ENCODE results near the gene CUBN.

Gene CUBN

DNA sequence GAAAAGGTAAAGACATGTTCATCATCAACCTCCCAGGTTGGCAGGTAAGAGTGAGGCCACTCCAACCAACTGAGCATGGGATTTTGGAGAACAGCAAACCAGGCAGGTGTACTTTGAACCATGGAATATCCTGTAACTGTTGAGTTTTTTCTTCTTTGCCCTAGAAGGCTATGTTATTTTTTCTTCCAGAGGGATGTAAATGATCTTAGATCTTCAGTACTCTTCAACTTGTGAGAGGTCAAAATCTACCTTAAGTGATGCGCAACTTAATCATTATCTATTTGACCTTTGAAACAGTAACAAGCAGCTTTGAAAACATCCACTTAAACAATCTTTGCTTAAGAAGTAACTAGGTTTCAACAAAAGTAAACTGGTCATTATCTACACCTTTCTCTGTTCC, at the start of gene CUBN:
Gene CUBN (minus strand): TSS at position 71 of the 400 bp plus-strand sequence. CDS start 46 bp downstream, at position 25.
- H3K4me3 ChIP-seq (ENCODE audit: low read depth, low read length): no peak within 1 kb of the TSS

DNA sequence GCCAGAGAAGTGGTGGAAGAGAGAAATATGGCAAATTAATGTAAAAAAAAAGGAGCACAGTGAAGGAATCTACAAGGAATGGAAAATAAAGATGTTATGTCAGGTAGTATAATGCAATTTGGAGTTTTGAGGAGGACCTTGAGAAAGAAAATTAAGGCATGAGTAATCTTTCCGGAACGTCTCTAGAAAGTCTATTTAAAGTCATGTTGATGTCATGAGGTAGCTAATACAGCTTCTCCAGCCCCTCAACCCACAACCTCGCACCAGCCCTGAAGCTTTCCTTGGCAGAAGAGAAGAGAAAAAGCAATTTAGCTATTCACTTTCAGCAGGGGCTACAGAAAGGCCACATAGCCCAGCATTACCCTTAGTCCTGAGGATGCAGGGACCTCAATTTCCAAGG, 49.4 kb upstream of the CUBN start:
- H3K4me3 ChIP-seq (ENCODE audit: low read depth, low read length): no peak overlapping the region

DNA sequence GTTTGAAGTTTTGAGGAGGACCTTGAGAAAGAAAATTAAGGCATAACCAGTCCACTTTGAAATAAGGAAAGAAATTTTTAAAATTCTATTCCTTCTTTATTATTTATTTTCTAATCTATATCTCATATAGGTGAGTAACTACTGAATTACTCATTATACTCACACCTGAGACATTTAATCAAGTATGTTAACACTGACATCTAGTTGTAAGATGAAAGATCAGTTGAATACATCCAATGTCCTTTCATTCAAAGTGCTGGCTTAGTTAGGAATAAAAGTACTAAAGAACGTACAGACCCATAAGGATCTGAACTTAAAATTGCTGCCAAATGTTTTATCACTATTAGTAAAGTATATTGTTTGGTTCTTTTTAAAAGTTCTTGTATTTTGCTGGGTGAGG, 48.4 kb upstream of the CUBN start:
- H3K4me3 ChIP-seq (ENCODE audit: low read depth, low read length): no peak overlapping the region

DNA sequence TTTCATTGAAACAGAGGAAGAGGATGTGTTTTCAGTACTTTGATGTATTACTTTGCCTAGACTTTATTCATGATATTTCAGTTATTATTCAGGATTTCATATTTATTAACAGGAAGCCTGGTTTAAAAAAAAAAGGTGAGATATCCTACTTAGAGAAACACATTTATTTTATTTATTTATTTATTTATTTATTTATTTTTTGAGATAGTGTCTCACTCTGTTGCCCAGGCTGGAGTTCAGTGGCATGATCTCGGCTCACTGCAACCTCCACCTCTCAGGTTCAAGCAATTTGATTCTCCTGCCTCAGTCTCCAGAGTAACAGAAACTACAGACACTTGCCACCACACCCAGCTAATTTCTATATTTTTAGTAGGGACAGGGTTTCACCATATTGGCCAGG, 47.4 kb upstream of the CUBN start:
- no peak overlapping the region for H3K4me3 ChIP-seq (ENCODE audit: low read depth, low read length)

DNA sequence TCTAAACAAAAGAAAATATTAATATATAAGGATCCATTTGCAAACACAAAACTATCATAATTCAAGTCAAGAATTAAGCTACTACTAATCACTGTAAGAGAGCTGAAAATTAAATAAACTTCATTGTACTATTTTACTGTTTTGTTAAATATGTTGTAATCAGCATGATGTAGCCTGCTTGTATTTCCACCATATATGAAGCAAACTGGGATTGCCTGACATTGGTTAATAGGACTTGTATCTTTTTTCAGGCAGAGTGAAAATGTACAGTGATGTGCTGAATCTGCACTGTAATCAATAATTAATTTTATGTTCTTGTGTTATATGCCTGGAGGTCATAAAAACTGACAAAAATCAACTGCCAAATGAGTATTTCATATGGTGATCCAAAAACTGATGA, 46.5 kb upstream of the CUBN start:
- H3K4me3 ChIP-seq (ENCODE audit: low read depth, low read length): no peak overlapping the region

DNA sequence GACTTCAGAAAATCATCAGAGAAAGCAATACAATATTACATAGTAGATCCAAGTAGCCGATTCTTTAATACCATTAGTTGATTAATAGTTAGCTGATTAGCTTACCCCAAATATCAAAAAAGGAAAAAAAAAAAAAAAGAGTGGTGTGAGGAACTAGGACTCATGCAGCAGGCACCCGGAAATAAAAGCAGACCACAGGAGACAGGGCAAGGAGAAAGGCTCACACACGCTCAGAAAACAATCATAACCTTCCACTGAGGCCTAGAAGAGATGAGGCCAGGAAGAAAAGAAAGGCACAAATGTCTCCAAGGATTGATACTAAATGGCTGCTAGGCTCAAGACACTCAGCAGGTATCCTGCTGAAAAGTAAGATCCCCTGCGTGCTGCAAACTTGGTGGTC, 45.9 kb upstream of the CUBN start:
- H3K4me3 ChIP-seq (ENCODE audit: low read depth, low read length): no peak overlapping the region

DNA sequence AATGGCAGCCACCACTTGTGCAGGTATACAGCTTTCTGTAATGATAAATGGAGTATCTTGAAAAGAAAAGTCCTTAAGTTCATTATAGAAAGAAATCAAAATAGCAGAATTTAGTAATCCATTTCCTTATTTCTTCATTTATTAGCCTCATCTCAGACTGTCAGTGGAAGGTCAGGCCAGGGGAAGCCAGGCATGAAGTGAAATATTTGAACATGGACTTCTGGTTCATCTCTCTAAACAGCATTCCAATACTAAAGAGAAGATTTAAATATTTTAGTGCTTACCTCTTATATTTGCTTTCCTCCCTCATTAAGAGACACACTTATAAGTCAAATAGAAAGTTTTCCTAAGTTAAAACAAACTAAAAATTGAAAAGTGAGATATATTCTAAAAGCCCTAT, 45.0 kb upstream of the CUBN start:
- H3K4me3 ChIP-seq (ENCODE audit: low read depth, low read length): no peak overlapping the region

DNA sequence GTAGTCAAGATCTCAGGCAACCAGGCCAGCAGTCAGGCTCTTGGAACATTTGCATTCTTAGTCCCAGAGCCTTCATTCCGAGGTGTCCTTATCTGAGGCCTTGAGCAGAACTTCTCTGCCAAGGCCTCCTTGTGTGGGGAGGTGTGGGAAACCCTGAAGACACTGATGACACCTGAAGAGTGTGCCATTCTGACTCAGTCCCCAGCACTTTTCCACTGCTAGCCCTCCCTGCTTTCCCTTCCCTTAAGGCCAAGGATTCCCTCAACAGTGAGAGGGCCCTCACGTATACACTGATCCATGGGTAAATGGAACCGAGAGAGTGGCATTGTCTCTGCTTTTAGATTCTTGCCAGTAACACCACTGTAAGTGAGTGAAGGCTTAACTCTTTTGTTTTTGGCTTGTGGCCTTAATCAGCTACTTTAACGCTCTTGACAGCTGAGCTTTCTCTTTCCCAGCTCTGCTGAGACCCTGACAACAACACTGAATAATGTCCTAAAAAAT, 41.6 kb upstream of the CUBN start:
- no peak overlapping the region for H3K4me3 ChIP-seq (ENCODE audit: low read depth, low read length)

DNA sequence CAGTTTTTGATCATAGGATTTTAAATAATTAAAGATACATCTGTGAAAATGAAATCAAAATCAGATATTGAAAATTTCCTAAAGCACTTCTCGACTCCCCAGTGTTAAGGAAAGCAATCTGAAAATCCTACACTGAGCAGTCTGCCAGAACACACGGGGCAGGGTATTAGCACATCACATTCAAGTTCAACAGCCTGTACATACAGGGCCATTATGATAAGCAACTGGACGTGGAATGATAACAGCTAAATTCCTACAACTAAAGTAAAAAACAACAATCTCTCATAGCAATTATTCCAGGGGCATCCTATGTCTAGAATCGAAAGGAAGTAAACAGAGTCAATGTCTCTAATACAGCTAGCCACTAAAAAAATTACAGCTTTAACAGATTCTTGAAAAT, 40.2 kb upstream of the CUBN start:
- no peak overlapping the region for H3K4me3 ChIP-seq (ENCODE audit: low read depth, low read length)

DNA sequence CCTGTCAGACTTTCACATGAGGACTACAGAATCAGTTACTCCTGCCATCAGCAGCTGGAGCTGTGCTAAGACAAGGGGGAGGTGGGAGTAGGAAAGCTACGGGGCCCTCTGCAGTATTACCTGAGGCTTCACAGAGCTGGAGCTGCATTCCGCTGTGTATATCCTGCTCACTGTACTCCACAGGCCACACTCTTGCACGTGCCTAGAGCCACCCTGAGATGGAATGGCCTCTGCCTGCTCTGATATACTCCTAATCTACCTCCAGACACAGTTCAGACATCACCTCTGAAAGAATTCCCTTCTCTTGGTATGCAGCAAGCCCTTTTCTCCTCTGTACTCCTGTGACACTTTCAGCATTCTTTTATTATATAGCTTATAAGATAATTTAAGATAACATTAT, 37.1 kb upstream of the CUBN start:
- H3K4me3 ChIP-seq (ENCODE audit: low read depth, low read length): no peak overlapping the region

DNA sequence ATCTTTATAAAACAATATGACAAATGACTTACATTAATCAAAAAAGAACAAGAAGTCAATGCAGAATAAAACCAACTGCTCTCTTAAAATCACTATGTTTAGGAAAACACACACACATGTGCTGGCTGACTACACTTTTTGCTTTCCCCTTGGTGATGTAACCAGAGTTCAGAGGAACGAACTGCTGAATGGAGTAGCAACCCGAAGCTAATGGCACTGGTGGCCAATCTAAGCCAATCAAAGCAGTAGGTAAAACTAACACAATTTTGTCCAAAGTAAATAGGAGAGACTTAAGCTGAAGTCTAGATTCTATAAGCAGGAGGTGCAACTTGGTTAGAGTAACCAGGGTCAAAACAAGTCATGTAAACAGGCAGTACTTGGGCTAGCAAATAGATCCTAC, 33.2 kb upstream of the CUBN start:
- H3K4me3 ChIP-seq (ENCODE audit: low read depth, low read length): no peak overlapping the region

DNA sequence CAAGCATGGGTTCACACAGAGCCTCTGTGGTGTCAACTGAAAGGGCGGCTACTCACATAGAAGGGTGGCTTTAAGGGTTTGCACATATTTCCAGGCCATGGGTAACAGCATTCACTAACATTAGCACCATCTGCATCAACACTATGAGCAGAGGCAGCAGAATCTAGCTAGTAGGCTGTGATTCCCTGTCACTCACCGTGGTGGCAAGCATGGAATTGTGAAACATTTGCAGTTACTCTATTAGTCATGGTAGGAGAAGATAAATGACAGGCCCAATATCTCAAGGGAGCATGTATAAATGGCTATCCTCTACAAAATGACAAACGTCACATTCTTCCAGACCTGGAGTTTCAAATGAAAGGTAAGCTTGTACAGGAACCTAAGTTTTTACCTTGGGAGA, 32.2 kb upstream of the CUBN start:
- no peak overlapping the region for H3K4me3 ChIP-seq (ENCODE audit: low read depth, low read length)

DNA sequence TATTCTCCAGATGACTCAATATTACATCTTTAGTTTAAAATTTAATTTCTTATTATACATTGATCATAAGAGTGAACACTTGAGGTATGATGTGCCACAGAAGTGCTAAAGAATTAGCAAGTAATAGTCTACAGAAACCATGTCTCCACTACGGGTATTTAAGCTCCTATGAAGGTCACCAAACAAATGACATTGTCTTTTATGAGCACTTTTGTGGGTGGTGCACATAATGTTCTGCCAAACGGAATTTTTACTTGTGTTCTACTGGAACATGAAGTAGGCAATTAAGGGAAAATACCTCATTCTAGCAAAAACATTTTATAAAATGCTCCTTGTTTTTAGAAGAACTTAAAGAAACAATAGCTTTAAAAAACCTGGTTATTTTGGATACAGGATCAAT, 27.4 kb upstream of the CUBN start:
- no peak overlapping the region for H3K4me3 ChIP-seq (ENCODE audit: low read depth, low read length)

DNA sequence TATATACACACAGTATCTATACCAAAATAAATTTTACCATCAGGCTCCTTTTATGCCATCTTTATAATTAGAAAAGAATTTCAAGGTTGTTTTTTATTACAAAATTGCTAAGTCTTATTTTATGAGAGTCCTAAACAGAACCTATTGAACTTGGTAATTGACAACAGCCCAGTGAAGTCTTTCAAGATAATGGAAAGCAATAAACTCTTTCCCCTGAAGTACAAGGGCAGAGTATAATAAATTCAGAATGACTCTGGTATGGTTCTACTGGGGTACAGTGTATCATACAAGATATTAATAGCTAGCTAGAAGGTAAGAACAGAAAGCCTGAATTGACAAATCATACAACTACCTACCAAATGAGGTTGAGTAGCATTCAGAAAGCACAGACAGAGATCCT, 26.2 kb upstream of the CUBN start:
- no peak overlapping the region for H3K4me3 ChIP-seq (ENCODE audit: low read depth, low read length)

DNA sequence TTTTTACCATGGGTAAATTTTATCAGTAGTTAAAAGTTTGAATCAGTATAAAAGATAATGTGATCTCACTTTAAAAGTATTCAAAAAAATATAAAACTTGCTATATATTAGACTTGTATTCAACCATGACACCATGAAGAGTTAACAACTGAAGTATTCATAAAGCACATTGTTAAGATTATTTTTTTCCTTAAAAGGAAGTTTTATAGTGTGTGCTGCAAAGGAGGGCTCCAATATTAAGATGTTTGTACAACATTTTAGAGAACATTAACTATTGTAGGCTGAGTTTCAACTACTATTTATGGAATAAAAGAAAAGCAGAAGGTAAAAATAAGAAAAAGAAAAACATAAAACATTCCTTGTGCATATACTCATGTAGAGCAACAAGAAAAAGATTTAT, 24.5 kb upstream of the CUBN start:
- H3K4me3 ChIP-seq (ENCODE audit: low read depth, low read length): no peak overlapping the region

DNA sequence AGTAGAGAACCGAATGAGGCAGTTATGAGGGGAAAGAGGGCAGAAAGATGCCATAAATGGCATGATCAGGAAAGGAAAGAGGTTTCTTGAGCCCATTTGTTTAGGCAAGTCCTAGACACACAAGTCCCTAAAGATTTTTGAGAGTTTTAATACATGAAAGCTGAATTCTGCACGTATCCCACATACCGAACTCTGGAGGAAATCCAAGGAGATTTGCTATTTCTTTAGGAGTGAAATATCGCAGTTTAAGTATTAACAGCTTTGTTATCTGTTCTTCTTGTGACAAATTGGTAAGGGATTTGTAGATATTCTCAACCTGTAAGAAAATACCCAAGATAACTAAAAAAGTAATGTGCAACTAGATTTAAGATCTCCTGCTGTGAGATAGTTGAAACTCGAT, 23.7 kb upstream of the CUBN start:
- H3K4me3 ChIP-seq (ENCODE audit: low read depth, low read length): no peak overlapping the region

DNA sequence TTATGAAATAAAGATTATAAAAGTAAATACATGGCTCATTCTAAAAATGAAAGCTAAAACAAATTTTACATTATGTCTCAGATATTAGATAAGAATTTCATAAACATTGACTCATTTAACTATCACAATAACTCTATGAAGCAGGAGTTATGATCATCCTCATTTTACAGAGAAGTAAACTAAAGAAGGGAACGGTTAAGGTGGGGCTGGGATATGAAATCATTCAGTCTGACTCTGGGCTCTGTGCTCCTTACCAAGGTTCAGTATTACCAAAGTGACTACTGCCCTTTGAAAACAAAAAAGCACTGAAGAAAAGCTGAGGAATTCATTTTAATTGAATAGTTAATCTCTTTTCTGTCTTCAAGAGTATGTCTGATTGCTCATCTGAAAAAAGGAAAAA, 22.1 kb upstream of the CUBN start:
- no peak overlapping the region for H3K4me3 ChIP-seq (ENCODE audit: low read depth, low read length)

DNA sequence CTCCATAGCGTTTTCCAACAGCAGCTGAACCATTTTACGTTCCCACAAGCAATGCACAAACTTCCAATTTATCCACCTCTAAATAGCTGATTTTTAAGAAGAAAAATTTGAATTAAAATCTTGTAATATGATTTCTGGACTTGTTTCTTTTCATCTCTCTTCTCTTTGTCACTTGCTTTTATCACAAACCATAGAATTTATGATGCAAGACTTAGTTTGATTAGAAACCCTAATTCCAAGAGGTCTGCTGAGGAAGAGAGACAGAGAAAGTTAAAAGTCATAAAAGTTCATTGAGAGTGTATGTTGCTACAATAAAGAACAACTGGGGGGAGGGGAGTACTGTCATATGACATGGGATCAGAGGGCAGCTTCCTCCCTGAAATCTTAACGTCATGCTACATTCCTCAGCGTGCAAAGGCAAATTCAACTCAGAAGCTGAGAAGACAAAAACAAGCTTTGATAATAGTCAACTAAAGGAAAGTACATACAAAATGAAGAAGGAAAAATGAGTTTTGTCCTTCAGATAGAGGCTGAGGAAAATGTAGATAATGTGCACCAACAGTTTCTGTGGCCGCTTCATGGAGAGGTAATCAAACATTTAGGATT, 18.4 kb upstream of the CUBN start:
- H3K4me3 ChIP-seq (ENCODE audit: low read depth, low read length): no peak overlapping the region

DNA sequence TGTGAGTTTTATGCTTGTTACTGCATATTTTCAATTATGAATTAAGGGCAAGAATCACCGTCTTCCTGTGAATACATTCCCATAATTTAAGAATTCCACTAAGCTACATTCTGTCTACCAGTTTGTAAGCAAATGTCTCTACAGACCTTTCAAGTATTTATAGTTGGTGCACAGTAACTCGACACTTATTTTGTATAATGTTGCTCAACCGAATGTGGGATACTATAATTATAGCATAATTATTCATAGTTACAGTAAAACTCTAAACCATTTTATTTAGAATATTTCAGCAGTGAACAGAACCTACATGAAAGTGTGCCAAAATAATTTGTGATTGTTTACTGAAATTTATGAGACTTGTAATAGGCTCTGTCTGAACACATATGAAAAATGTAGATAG, 17.3 kb upstream of the CUBN start:
- H3K4me3 ChIP-seq (ENCODE audit: low read depth, low read length): no peak overlapping the region

DNA sequence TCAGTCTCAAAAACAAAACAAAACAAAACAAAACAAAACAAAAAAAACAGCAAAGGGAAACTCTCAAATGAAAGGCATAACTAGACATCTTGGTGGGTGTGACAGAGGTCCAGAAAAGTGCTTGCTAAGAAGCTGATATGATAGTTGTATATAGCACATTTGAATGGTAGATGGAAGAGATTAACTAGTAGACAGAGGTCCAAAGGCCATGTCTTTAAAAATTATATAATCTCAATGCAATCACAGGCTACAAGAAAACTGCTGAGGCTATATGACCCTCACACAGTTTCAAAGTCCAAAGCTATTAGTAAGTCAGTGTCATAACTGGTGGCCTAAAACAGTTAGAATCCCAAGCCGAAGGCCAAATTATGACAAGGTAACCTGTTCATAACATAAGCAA, 15.6 kb upstream of the CUBN start:
- no peak overlapping the region for H3K4me3 ChIP-seq (ENCODE audit: low read depth, low read length)

DNA sequence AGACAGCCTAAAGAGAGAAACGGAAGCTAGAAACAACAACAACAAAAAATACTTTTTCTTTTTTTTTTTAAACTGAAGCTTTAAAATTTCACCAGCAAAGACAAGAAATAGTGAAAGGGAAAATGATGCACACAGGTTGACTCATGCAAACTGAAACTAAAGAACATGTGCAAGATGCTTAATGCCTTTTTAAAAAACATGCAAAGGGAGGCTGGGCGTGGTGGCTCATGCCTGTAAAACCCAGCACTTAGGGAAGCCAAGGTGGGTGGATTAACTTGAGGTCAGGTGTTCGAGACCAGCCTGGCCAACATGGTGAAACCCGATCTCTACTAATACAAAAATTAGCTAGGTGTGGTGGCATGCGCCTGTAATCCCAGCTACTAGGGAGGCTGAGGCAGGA, 15.1 kb upstream of the CUBN start:
- H3K4me3 ChIP-seq (ENCODE audit: low read depth, low read length): no peak overlapping the region

DNA sequence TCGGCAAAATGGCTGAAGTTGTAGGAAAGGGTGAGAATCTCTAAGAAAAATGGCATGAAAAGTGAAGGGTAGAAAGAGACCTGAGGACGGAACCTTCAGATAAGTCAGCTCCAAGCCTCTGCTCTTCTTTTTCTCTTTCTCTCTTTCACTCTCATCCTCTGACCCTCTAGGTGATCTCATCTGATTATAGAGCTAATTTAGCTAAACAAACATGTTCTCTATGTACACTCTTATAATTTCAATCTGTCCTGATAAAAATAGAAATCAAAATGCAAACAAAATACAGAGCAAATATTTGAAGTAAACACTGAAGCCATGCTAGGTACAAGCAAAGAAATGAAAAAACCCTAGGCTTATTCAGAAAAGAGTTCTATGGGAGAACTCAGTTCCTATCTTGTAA, 14.4 kb upstream of the CUBN start:
- no peak overlapping the region for H3K4me3 ChIP-seq (ENCODE audit: low read depth, low read length)

DNA sequence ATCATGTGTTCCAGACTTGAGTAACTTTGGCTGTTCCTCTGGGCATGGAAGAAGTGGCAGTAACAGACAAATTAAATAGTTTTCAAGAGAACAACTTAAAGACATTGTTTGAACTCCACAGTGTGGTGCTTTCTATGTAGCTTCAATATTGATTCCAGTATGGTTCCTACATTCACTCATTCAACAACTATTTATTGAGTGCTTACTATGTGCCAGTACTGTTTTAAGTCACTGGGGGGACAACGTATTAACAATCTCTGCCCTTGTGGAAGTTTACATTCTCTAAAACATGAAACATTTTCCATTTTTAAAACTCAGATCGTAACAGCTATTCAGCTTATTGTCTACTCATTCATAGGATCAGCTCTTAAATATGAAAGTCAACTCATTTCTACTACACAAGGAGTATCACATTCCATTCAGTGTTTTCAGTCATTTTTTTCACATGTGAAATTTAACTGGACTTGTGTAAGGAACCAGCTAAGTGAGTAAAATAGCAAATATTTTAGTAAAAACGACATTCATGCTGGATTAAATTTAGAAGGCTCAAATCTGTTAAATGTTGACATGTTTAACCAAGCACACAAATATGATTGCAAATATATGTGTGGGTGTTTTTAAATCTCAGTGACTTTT, 13.6 kb upstream of the CUBN start:
- no peak overlapping the region for H3K4me3 ChIP-seq (ENCODE audit: low read depth, low read length)
